Measurements from ENCODE around the gene MATK.
A peak's percentile ranks its signal among the peaks of the same experiment; 100 is the strongest.

MATK gene

GRCh38 chr19:3788996-3789778 is 3.0 kb upstream of the MATK start:
- DNase-seq (ENCODE audit: low spot score) = no peak

GRCh38 chr19:3785451-3785937 is 687 bp downstream of the MATK start:
- DNase-seq (ENCODE audit: low spot score) = peak; percentile 45

- DNase-seq (ENCODE audit: low spot score) = peak; percentile 37
Observed at GRCh38 chr19:3784607-3785450, 1.4 kb downstream of the MATK start.

- peak; percentile 85 for DNase-seq (ENCODE audit: low spot score)
Observed at GRCh38 chr19:3783660-3784584, 2.3 kb downstream of the MATK start.

GRCh38 chr19:3782903-3783302 is 3.3 kb downstream of the MATK start:
- DNase-seq (ENCODE audit: low spot score) = no peak

GRCh38 chr19:3782330-3782729 is 3.9 kb downstream of the MATK start:
- no peak for DNase-seq (ENCODE audit: low spot score)

GRCh38 chr19:3781603-3782002 is 4.6 kb downstream of the MATK start:
- DNase-seq (ENCODE audit: low spot score) = no peak

GRCh38 chr19:3780786-3781304 is 5.3 kb downstream of the MATK start:
- DNase-seq (ENCODE audit: low spot score) = no peak

- peak; percentile 31 for DNase-seq (ENCODE audit: low spot score)
Observed at GRCh38 chr19:3778899-3779723, 7.1 kb downstream of the MATK start.

GRCh38 chr19:3778104-3778867 is 7.9 kb downstream of the MATK start:
- no peak for DNase-seq (ENCODE audit: low spot score)

GRCh38 chr19:3776479-3777040 is 9.6 kb downstream of the MATK start:
- DNase-seq (ENCODE audit: low spot score) = no peak

- no peak for DNase-seq (ENCODE audit: low spot score)
Observed at GRCh38 chr19:3775831-3776230, 10.3 kb downstream of the MATK start.

- no peak for DNase-seq (ENCODE audit: low spot score)
Observed at GRCh38 chr19:3775374-3775711, 10.8 kb downstream of the MATK start.

- peak; percentile 42 for DNase-seq (ENCODE audit: low spot score)
Observed at GRCh38 chr19:3774621-3775373, 11.4 kb downstream of the MATK start.

GRCh38 chr19:3773814-3774515 is 12.2 kb downstream of the MATK start:
- DNase-seq (ENCODE audit: low spot score) = no peak

GRCh38 chr19:3771906-3772455 is 14.2 kb downstream of the MATK start, which contains the start of gene RAX2:
RAX2 (minus strand) TSS chr19:3772228; CDS start chr19:3771742, 486 bp downstream.
- DNase-seq (ENCODE audit: low spot score) = no peak

- no peak for DNase-seq (ENCODE audit: low spot score)
Observed at GRCh38 chr19:3771000-3771905, 14.9 kb downstream of the MATK start.
